Caco-2 (cell line): ENCODE measurements around the gene MTAP. TPM values are rescaled to one million over a fixed set of nuclear protein-coding genes. Genes with fewer than 3 reads are reported as not detected.
"Not testable (repeated sequence)": the region's sequence is repeated elsewhere in the genome, so short reads cannot be mapped to it uniquely, and the experiment has no call there.

Experiments used
- BruUV-seq: library from RNA; stranded (reverse); fragments of 400-500 nt; replicated peaks from 2 replicates; lab custom pipeline; 2021; lab: Mats Ljungman, UMichigan
- CTCF ChIA-PET: fragments of 300-600 bp; sonication (Branson Sonifier 250); formaldehyde crosslinking; loops from one replicate; lab custom pipeline; 2022; ENCODE audit warnings: antibody characterized with exemption; lab: Charles Lee
- POLR2A ChIA-PET: fragments of 300-600 bp; sonication (Branson Sonifier 250); formaldehyde crosslinking; loops from one replicate; lab custom pipeline; 2022; ENCODE audit warnings: antibody characterized with exemption; lab: Charles Lee
- DNase-seq, 2 experiments: peaks; one replicate each; pipeline versions ENCODE4 v3.0.0 to v3.0.0-alpha.2; 2020 to 2022
- H3K27me3 ChIP-seq: replicated peaks from 2 replicates; pipeline ENCODE4 v1.6.0; 2011; ENCODE audit warnings: low read length; ENCODE audit not compliant: control insufficient read depth, insufficient read depth
- H3K36me3 ChIP-seq: 2 replicates; pipeline ENCODE4 v1.5.1; 2011; ENCODE audit warnings: low read length; ENCODE audit not compliant: control insufficient read depth, insufficient read depth
- H3K4me1 ChIP-seq: fragments of 250-450 bp; sonication (Bioruptor Pico); 2 replicates; pipeline ENCODE4 v1.5.1; 2020; ENCODE audit warnings: mild to moderate bottlenecking
- H3K4me3 ChIP-seq: 2 replicates; pipeline ENCODE4 v1.5.1; 2011; ENCODE audit warnings: low read depth, mild to moderate bottlenecking, control low read depth, low read length
- H3K9me3 ChIP-seq: fragments of 250-450 bp; sonication (Bioruptor Pico); 2 replicates; pipeline ENCODE4 v1.5.1; 2020; ENCODE audit warnings: mild to moderate bottlenecking, moderate library complexity
- H3K27ac Mint-ChIP-seq: one replicate; pipeline ENCODE4 v1.8.0; 2022; ENCODE audit warnings: mixed read lengths; ENCODE audit not compliant: unreplicated experiment
- H3K27me3 Mint-ChIP-seq: one replicate; pipeline ENCODE4 v1.8.0; 2022; ENCODE audit warnings: mixed read lengths; ENCODE audit not compliant: insufficient read depth, unreplicated experiment
- H3K36me3 Mint-ChIP-seq: one replicate; pipeline ENCODE4 v1.8.0; 2022; ENCODE audit warnings: mild to moderate bottlenecking, mixed read lengths; ENCODE audit not compliant: insufficient read depth, unreplicated experiment
- H3K4me1 Mint-ChIP-seq: one replicate; pipeline ENCODE4 v1.8.0; 2022; ENCODE audit warnings: low read depth, mixed read lengths; ENCODE audit not compliant: unreplicated experiment
- H3K4me3 Mint-ChIP-seq: one replicate; pipeline ENCODE4 v1.8.0; 2022; ENCODE audit warnings: mild to moderate bottlenecking, moderate library complexity, mixed read lengths; ENCODE audit not compliant: unreplicated experiment
- H3K9me3 Mint-ChIP-seq: one replicate; pipeline ENCODE4 v1.8.0; 2022; ENCODE audit warnings: mixed read lengths; ENCODE audit not compliant: unreplicated experiment
- CTCF ChIP-seq, 2 experiments: fragments of 200-600 bp in 1 of 2; IDR thresholded peaks; 1 replicate in 1 of 2; 2 replicates in 1 of 2; pipeline versions ENCODE4 v1.5.1 to v1.8.0; 2011 to 2022; ENCODE audit warnings: antibody characterized with exemption in 1 of 2, control low read depth in 1 of 2, inconsistent platforms in 1 of 2, low read depth in 1 of 2, low read length in 1 of 2, mild to moderate bottlenecking in 1 of 2, moderate library complexity in 1 of 2; ENCODE audit not compliant: insufficient read depth in 1 of 2, severe bottlenecking in 1 of 2, unreplicated experiment in 1 of 2
- intact Hi-C: fragments of 100-400 bp; cut with micrococcal nuclease; formaldehyde crosslinking; loops from one replicate; pipeline ENCODE4 v1.10.0; 2022; ENCODE audit not compliant: unreplicated experiment
- total RNA-seq: library from RNA; stranded (reverse); gene quantifications from 2 replicates; pipeline ENCODE4 v1.2.3, GENCODE V29; 2022

Gene MTAP
- total RNA-seq, 1 experiment from 2014 or later = 53.3 TPM

GRCh38 chr9:21945606-21946005, 143.2 kb downstream of the MTAP start:
- no peak for TF ChIP-seq CTCF (IDR thresholded peaks at IDR 0.05; ENCODE audit: insufficient read depth in 1 of 2, low read depth in 1 of 2, low read length in 1 of 2, severe bottlenecking in 1 of 2, unreplicated experiment in 1 of 2)
- no peak overlapping the region for H3K4me3 ChIP-seq
- no peak for DNase-seq
- no peaks in the 10 kb centered on the region for H3K27me3 ChIP-seq
- no peaks in the 10 kb centered on the region for H3K4me1 Mint-ChIP-seq
- H3K27ac Mint-ChIP-seq = no peak overlapping the region
- BruUV-seq = no TSS peak
- intact Hi-C loops = no loop called here
- H3K27me3 Mint-ChIP-seq = peaks cover 3% of the 10 kb centered on the region
- H3K4me3 Mint-ChIP-seq = no peak overlapping the region
- no peaks in the 10 kb centered on the region for H3K36me3 Mint-ChIP-seq
- CTCF ChIA-PET = no interaction called here
- POLR2A ChIA-PET = no interaction called here
- no peaks in the 10 kb centered on the region for H3K9me3 ChIP-seq
- H3K36me3 ChIP-seq = no peaks in the 10 kb centered on the region
- H3K4me1 ChIP-seq = no peaks in the 10 kb centered on the region
- H3K9me3 Mint-ChIP-seq = no peaks in the 10 kb centered on the region

DNA sequence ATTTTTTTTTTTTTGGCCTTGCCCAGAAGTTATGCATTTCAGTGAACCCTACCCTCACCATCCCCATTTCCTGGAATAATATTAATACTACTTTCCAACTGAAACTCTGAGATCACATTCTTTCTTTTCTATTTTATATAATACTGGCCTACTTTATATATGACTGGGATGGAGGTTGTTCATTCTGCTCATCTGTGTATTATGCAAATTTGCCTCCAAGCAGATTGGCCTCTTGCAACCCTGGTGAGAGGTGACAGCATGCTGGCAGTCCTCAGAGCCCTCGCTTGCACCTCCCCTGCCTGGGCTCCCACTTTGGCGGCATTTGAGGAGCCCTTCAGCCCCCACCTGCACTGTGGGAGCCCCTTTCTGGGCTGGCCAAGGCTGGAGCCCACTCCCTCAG, 156.4 kb downstream of the MTAP start:
- no peak for TF ChIP-seq CTCF (IDR thresholded peaks at IDR 0.05; ENCODE audit: insufficient read depth in 1 of 2, low read depth in 1 of 2, low read length in 1 of 2, severe bottlenecking in 1 of 2, unreplicated experiment in 1 of 2)
- Mint-ChIP-seq H3K4me1 (no peaks in the 10 kb centered on the region), H3K27ac (no peak overlapping the region), H3K9me3 (no peaks in the 10 kb centered on the region), H3K4me3 (no peak overlapping the region), H3K27me3 (no peaks in the 10 kb centered on the region), H3K36me3 (no peaks in the 10 kb centered on the region)
- no peaks in the 10 kb centered on the region for H3K36me3 ChIP-seq
- no peaks in the 10 kb centered on the region for H3K27me3 ChIP-seq
- H3K4me3 ChIP-seq = no peak overlapping the region
- ChIA-PET POLR2A (no interaction called here), CTCF (no interaction called here)
- BruUV-seq = no TSS peak
- intact Hi-C loops = no loop called here
- no peaks in the 10 kb centered on the region for H3K4me1 ChIP-seq
- no peaks in the 10 kb centered on the region for H3K9me3 ChIP-seq
- DNase-seq = no peak

DNA sequence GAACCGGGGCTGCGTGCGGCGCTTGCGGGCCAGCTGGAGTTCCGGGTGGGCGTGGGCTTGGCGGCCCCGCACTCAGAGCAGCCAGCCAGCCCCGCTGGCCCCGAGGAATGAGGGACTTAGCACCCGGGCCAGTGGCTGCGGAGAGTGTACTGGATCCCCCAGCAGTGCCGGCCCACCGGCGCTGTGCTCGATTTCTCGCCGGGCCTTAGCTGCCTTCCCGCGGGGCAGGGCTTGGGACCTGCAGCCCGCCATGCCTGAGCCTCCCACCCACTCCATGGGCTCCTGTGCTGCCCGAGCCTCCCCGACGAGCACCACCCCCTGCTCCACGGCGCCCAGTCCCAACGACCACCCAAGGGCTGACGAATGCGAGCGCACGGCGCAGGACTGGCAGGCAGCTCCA, 156.8 kb downstream of the MTAP start:
- H3K4me1 ChIP-seq, DNase-seq, H3K36me3 ChIP-seq, intact Hi-C loops, H3K9me3 ChIP-seq, POLR2A ChIA-PET, H3K4me1 Mint-ChIP-seq, H3K4me3 Mint-ChIP-seq, H3K36me3 Mint-ChIP-seq, H3K9me3 Mint-ChIP-seq, CTCF ChIA-PET, BruUV-seq, H3K27ac Mint-ChIP-seq, H3K27me3 Mint-ChIP-seq, H3K4me3 ChIP-seq, H3K27me3 ChIP-seq: not testable (repeated sequence)

GRCh38 chr9:21961569-21961968, 159.1 kb downstream of the MTAP start:
- CTCF ChIA-PET = no interaction called here
- Histone ChIP-seq H3K9me3 (no peaks in the 10 kb centered on the region), H3K36me3 (no peaks in the 10 kb centered on the region), H3K27me3 (no peaks in the 10 kb centered on the region), H3K4me3 (no peak overlapping the region), H3K4me1 (no peaks in the 10 kb centered on the region)
- Mint-ChIP-seq H3K27ac (no peak overlapping the region), H3K27me3 (no peaks in the 10 kb centered on the region), H3K4me3 (no peak overlapping the region), H3K9me3 (no peaks in the 10 kb centered on the region), H3K4me1 (no peaks in the 10 kb centered on the region), H3K36me3 (no peaks in the 10 kb centered on the region)
- intact Hi-C loops = loop anchor here (10.0 kb wide), 1 partner anchor 87 kb away; no protein-coding TSS in a partner anchor
- POLR2A ChIA-PET = interaction anchor here (0.7 kb wide), 1 partner anchor 80 kb away, joined by 9 read pairs; no protein-coding TSS in a partner anchor
- no peak for TF ChIP-seq CTCF (IDR thresholded peaks at IDR 0.05; ENCODE audit: insufficient read depth in 1 of 2, low read depth in 1 of 2, low read length in 1 of 2, severe bottlenecking in 1 of 2, unreplicated experiment in 1 of 2)
- no peak for DNase-seq
- no TSS peak for BruUV-seq
